ENCODE results near the gene IL4I1.

DNA sequence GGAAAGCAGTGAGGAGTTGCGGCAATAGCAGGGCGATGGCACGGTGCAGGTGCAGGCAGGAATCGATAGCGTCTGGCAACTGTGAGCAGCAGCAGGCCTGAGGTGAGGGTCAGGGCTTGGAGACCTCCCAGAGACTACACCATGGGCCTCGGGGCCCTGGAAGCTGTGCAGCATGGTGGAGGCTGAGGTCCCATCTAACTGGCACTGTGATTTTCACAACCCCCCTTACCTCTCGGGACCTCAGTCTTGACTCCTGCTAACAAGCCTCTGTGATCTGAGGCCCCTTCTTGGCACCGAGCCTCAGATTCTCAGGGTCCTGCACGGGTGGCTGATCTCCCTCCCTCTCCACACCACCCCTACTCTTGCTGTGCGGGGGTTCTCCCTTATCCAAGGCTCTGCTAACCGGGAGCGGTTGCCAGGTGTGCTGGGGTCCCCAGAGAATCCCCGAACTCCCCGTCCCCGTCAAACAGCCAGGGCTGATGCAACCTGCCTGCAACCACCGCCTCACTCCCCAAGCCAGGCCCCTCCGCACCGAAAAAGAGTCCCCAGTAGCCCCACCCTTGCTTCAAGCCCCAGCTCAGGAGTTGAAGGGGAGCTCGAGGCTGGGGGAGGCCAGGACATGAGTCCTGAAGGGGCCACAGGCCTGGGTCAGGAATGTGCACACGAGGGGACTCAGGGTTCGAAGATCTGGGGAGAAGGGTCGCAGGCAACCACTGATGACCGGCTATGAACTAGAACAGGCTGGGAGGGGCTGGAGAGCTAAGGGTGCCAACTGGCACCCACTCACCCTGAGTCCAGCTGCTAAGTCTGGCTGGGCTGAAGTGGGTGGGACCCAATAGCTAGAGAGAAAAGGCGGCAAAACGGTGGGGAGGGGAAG lies 27.6 kb upstream of the IL4I1 start:
- TF ChIP-seq, protein P1, sequence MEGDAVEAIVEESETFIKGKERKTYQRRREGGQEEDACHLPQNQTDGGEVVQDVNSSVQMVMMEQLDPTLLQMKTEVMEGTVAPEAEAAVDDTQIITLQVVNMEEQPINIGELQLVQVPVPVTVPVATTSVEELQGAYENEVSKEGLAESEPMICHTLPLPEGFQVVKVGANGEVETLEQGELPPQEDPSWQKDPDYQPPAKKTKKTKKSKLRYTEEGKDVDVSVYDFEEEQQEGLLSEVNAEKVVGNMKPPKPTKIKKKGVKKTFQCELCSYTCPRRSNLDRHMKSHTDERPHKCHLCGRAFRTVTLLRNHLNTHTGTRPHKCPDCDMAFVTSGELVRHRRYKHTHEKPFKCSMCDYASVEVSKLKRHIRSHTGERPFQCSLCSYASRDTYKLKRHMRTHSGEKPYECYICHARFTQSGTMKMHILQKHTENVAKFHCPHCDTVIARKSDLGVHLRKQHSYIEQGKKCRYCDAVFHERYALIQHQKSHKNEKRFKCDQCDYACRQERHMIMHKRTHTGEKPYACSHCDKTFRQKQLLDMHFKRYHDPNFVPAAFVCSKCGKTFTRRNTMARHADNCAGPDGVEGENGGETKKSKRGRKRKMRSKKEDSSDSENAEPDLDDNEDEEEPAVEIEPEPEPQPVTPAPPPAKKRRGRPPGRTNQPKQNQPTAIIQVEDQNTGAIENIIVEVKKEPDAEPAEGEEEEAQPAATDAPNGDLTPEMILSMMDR (conservative IDR thresholded peaks at IDR 0.05; ENCODE audit: low read length) = no peak
- no peak for TF ChIP-seq EZH2phosphoT487 (IDR thresholded peaks at IDR 0.05; ENCODE audit: borderline replicate concordance)
